NCI-H460 (cell line): ENCODE data around the gene ZC3H12C. TPM values are rescaled to one million over a fixed set of nuclear protein-coding genes. Genes with fewer than 3 reads are reported as not detected.
A peak's percentile ranks its signal among the peaks of the same experiment; 100 is the strongest.

Experiments used
- DNase-seq: peaks from one replicate; pipeline ENCODE4 v3.0.0-alpha.2; 2016; ENCODE audit warnings: low read depth; ENCODE audit errors: extremely low read depth
- total RNA-seq: library from RNA; depleted of rRNA; stranded (reverse); fragments of >200 nt; shearing (Covaris generic); gene quantifications from 2 replicates; pipeline ENCODE4 v1.2.3, GENCODE V29; 2014

Gene ZC3H12C
- total RNA-seq, 1 experiment from 2014 or later, result 8.5 TPM

- peak; percentile 44 for DNase-seq
Measured at GRCh38 chr11:110076371-110076965, 16.7 kb upstream of the ZC3H12C start.

DNA sequence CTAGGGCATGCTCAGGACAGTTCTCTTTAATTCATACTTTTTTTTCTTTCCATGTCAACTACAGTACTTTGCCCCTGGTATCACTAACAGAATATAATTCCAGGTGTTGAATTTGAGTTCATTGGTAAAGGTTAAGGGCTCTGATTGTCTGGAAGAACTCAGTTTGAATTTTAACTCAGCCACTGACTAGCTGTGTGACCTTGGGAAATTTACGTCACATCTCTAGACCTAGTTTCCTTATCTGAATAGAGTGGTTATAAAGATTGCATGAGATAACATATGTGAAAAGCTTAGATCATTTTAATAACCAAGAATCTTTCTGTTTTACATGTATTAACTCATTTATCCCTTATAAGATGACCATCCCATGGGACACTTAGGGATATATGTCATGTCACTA lies 15.8 kb upstream of the ZC3H12C start:
- DNase-seq, result no peak

- DNase-seq, result no peak
Measured at GRCh38 chr11:110077831-110078325, 15.3 kb upstream of the ZC3H12C start.

DNA sequence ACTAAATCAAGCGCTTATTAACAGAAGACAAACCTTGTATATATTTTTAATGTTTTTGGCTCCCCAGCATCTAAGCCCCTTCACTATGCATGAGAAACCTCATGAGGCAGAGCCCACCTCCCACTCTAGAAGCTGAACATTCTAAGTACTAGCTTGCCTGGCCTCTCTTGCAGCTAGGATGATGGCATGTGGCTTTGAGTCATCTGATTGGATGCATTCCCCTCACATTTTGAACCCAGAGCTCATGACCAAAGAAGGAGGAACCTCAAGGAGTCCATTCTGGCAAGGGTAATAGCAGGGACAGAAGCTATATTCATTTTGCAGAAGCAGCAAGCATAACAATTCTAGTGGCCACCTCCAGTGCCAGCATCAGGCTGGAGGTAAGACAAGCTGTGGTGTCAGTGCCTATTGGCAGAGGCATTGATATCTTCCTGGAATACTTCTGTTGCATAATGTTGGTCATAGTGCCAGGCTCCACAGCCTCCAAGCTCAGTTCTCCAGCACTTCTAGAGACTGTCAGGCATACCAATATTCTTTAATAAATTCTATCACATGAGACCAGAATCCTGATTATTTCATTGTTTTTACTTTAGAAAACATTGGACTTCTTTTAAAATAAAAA lies 14.2 kb upstream of the ZC3H12C start:
- DNase-seq, result no peak

DNA sequence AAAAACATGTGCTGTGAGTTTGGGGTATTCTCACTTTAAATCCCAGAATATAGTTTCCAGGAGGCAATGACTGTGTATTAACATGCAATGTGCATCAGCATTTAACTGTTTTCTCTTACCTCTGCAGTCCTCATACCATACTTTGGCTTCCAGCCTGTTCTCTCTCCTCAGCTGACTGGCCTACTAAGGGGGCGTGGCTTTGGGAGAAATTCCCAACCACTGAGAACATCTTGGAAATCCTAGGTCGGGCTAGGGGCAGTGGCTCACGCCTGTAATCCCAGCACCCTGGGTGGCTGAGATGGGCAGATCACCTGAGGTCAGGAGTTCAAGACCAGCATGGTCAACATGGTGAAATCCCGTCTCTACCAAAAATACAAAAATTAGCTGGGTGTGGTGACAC lies 13.5 kb upstream of the ZC3H12C start:
- no peak for DNase-seq

- no peak for DNase-seq
Measured at GRCh38 chr11:110081462-110082376, 11.5 kb upstream of the ZC3H12C start.

DNA sequence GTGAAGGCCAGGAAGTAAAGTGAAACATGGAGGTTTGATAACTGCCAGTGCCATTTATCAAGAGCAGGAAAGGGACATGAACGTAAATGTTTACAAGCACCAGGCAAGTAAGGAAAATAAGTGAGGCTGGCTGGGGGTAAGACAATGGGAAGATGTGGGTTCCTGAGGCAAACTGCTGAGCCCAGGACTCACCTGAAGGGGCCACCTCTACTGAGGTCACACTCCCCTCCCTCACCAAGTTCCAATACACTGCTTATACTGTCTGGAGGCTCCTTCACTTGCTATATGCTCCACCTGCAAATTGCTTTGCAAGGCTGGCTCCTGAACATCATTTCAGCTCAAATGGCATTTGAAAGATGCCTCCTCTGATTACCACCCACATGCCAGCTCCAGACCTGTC lies 10.3 kb upstream of the ZC3H12C start:
- no peak for DNase-seq

- DNase-seq, result no peak
Measured at GRCh38 chr11:110085255-110085838, 7.8 kb upstream of the ZC3H12C start.

DNA sequence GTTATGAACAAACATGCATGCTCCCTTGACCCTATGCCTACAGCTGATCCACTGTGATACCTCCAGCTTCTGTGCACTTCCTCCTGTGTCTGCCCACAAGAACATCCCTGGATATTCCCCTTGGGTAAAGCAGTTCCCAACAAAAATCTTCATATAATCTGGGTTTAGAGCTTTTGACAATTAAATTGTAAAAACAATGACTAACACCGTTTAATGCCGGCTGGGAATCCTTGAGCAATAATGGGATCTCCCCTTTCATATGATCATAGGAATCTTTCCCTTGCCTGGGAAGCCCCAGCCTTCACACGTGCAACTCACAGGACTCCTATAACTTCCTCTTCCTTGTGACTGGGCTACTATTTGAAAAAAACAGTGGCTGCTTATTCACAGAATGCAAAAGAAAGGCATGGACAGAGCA lies 6.3 kb upstream of the ZC3H12C start:
- no peak for DNase-seq

GRCh38 chr11:110087812-110088534 lies 5.2 kb upstream of the ZC3H12C start:
- DNase-seq, result no peak

DNA sequence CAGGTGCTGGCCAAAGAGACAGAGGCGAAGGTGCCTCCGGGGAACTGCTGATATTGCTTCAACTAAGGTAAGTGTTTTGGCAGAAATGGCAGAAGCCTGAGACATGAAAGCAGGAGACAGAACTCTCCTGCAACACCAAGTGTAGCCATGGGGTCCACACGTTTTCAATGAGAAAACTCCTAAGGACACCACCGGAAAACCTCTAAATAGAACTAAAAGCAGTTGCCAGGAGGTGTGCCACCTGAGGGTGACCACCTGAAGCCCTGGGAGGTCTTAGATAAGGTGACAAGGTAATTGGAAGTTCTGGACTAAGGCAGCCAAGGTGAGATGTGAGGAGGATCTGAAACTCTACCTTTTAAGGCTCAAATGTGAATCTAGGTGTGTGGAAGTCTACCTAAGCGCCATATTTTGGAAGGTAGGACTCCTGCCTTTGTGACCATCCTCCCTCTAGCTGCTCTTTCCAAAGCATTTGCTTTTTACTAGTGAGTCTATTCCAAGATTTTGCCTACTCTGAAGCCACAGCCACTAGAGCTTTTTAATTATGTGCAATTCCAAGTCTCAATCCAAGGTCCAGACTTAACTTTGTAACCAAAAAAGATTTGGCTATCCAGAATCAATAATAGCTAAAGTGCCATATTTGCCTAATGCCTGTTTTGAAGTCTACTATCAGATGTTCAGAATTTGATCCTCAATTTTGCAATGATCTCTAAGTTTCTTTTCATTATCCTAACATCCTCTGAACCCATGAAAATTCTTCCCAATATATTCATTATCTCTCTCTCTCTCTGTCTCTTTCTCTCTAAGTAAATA lies 4.5 kb upstream of the ZC3H12C start:
- DNase-seq, result no peak

- no peak for DNase-seq
Measured at GRCh38 chr11:110089617-110090282, 3.4 kb upstream of the ZC3H12C start.

GRCh38 chr11:110090466-110091026 lies 2.6 kb upstream of the ZC3H12C start:
- DNase-seq, result no peak

DNA sequence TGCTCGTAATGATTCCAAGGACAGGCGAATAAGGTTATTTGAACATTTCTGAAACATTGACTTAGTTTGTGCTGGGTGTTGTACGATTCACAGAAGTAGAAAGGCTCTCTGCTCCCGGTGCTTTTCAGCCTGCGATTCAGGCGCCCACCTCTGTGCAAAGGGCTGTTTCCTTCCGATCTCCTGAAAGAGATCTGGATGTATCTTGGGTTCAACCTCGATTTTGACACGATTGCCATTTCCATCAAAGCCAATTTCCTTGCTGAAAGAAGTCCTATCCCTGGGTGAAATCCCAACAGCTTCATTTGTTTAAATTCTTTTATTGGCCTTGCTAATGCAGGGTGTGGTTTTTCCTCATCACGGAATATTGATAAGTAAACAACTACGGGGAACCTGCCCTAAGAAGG lies 1.1 kb upstream of the ZC3H12C start:
- no peak for DNase-seq

- DNase-seq, result no peak
Measured at GRCh38 chr11:110093407-110094297, 460 bp downstream of the ZC3H12C start.

DNA sequence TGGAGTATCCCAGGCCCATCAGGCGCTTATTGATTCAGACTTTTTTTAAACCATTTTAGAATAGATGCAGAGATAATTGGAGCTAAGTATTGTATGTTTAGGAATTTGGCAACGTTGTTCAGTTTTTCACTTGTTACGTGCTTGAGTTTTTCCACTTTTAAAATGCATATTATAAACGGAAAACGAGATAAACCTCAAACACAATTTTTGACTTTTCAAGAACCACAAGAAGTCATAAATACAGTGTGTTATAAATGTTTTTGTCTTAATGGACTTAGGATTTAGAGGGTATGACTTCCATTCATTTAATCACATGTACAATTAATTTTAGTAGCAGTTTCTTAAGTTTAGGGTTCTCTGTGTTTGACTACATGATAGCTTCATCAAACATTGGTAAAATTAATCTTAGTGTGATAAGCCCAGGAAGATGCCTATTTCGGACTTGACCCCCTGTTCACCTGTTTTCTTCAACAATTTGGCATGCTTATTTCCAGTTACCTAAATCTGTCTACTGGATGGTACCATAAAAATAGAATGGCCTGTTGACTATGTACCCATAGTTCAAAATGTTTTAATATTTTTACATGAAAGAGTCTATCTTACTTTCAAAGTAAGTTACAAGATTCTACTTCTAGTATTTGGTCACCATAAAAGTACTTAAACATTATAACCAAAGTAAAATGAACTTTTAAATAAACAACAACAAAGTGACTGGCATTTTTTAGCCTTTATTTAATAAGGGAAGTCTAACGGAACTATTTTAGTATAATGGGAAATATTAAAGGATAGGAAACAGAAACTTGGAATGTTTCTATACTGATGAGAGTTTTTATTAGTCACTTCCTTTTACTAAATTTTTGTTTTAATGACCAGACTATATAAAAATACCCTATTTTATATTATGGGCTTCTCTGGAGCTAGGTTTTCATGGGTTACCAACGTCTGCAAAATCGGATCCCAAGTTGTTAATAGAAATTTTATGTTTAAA lies 1.4 kb downstream of the ZC3H12C start:
- DNase-seq, result no peak

- DNase-seq, result no peak
Measured at GRCh38 chr11:110095554-110095953, 2.4 kb downstream of the ZC3H12C start.
